ENCODE measurements around the gene ACTN4.

The ACTN4 gene

DNA sequence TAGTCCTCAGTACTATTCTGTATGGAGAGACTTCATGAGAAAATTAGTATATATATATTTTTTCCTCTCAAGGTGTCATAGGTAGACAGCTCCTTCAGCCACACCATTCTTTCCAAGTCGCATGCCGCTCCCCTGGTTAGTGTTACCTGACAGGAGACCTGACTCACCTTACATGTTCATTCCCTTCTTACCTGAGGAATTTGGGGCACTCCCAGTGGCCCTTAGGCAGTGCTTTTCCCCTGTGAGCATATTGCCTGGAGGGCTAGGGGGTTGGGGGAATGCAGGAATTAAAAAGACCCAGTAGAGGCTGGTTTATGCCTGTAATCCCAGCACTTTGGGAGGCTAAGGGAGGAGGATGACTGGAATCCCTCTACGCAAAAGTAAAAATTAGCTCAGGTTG is 9.0 kb upstream of the ACTN4 start:
- FAIRE-seq, result no peak

DNA sequence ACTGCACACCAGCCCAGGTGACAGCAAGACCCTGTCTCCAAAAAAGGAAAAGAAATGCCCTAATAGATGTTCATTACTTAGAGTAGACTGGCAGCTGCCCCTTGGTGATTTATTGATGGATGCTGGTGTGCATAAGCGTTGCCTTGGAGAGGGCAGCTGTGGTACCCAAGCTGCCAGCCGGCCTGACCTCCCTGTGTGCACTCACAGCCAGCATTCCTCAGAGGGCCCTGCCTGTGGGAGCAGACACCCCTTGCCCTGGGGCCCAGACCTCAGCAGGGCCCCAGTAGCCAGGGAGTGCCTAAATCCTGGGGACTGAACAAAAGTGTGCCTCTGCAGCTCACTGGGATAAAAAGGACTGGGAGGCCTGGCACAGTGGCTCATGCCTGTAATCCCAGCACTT is 7.8 kb upstream of the ACTN4 start:
- FAIRE-seq, result no peak

DNA sequence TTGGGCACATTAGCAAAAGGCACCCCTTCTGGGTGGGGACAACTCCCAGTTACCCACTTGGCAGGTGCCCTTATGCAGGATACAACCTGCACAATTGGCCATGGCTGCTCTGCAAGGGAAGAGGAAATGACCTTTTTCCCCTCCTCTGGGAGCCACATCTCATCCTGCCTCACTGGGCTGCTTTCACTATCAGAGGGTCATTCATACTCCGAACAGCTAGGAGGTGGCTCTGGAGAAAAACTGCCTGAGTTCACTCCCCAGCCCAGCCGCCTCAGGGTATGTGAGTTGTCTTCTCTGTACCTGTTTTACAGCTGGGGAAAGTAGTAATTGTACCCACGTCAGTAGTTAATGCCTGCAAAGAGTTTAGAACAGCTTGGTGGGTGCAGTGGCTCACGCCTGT is 7.1 kb upstream of the ACTN4 start:
- no peak for FAIRE-seq

DNA sequence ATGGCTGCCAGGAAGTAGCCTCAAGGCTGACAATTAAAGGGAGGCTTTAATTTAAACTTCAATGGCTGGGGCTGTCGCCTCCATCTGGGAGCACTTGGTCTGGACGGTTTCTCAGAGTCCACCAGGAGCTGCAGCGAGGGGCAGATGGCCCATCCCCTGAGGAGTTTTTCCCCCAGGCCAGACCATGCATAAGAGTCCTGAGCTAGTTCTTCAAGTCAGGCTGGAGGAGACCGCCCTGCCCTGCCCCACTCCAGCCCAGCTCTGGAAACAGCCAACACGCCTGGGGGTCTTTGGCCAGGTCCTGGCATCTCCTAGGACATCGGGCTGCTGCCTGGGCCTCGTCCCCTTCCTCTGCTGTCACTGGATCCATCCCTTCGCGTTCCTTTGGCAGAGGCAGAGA is 5.3 kb upstream of the ACTN4 start:
- no peak for FAIRE-seq

DNA sequence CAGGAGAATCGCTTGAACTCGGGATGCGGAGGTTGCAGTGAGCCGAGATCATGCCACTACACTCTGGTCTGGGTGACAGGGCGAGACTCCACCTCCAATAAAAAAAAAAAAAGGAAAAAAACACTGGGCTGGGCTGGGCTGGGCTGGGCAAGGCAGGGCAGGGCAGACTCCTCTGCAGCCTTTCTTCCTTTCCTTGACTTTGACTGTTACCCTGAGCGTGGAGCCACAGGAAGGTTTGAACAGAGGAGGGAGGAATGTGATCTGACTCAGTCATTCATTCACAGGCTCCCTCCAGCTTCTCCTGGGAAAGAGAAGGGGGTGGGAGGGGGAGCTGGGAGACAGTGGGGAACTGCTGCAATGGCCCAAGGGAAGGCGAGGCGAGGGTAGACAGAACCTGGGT is 2.7 kb upstream of the ACTN4 start:
- FAIRE-seq, result no peak

DNA sequence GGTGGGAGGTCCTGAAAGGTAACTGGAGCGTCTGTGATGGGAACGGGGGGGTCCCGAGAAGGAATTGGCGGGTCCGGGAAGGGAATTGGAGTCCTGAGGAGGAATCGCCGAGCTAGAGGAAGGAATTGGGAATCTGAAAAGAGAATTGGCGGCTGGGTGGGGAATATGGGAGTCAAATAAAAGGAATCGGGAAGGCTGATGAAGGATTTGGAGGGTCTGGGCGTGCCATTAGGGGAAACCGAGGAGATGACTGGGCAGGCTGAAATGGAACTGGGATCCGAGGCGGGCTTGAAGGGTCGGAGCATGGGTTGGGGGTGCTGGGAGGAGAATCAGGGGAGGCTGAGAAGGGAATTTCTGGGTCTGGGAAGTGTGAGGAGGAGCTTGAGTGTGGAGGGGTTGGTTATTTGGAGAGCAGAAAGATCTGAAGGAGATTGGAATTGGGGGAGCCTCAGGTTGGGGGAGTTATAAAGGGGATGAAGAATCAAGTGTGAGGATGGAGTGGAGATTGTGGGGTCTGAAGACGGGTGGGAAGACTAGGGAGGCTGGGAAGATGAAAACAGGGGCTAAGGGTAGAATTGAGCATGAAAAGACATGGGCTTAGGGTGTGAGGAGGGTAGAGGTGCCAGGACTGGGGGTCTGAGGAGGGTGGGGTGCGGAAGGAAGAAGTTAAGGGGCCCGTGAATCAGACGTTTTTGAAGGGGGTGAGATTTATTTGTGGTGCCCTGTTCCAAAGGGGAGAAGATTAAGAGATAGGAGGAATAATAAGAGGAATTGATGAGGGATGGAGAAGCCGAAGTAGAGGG is 718 bp downstream of the ACTN4 start:
- no peak for FAIRE-seq

DNA sequence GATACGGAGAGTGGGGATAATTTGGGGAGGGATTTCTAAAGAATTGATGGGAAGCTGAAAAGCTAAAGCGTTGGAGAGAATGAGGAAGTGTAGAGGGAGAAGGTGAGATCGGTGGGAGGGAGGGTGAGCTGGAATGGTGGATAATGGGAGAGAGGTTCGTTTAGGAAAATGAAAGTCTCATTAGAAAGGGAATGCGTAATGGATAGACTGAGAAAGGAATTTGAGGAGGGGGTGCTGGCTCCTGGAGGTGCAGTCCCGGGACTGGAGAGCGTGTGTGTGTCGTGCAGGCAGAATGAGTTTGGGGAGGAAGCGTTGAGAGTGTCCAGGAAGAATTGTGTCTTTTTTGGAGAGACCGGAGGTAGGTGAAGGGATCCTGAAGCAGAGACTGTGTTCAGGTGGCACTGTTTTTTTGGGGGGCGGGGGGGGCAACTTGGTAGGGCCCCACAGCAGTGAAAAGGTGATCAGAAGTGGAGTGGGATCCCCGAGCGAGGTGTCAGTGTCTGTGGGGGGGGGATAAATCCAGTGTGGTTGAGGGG is 1.4 kb downstream of the ACTN4 start:
- FAIRE-seq, result no peak

DNA sequence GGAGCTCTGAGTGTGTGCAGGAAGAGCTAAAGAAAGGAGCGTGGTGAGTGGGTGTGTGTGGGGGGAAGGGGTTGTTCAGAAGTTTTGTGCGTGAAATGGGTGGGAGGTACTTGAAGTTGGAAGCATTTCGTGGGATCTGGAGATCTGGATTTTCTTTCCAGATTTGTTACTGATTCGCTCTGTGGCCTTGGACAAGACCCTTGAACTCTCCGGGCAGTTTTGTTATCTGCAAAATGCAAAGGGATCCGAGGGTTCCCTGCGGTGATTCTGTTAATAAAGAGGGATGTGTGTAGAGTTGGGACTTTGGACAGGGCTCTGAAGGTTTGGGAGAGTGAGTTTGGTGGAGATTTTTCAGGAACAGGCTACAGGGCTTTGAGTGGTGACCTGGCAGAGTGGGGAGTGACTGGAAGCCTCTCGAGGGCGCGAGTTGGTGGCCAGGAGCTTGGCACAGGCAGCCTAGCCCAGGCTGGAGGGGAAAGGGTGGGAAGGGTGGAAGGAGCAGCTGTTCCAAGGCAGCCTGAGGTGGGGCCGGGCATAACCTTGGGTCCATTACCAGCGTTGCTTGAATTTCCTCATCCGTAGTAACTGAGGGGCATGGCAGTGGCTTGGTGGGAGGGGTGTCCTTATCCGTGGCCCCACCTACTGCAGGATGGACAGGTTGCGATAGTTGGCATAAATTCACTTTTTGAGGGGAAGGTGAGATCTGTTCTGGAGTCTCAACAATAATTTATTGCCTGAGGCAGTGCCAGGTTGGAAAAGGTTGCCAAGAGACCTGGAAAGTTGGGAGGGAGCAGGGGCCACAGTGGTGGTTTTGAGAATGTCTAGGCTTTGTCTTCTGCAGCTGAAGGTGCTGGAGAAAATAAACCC is 2.1 kb downstream of the ACTN4 start:
- peak; percentile 72 for FAIRE-seq

DNA sequence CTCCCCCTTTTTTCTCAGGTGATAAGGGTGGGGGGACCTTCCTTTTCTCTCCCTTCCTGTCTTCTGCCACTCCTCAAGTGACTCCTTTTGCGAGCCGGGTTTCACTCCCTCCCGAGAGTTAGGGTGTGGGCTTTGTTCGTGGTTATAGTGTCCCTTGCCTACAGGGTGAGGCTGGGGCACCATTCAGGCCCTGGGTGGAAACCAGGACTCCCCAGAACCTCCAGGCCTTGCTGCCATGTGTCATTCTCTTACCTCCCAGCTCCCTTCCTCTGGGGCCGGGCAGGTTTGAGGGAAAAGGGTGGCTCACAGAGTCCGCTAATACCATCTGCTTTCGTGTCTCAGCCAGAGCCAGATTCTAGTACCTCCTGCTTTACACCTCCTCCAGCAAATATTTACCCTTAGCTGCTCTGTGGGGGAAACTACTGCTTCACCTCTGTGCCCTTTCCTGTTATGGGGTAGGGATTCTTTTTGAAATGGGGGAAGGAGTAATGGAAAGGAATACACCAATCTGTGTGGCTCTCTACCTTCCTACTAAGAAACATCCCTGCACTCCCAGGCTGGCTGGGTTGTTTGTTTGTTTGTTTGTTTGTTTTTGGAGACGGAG is 2.8 kb downstream of the ACTN4 start:
- no peak for FAIRE-seq

DNA sequence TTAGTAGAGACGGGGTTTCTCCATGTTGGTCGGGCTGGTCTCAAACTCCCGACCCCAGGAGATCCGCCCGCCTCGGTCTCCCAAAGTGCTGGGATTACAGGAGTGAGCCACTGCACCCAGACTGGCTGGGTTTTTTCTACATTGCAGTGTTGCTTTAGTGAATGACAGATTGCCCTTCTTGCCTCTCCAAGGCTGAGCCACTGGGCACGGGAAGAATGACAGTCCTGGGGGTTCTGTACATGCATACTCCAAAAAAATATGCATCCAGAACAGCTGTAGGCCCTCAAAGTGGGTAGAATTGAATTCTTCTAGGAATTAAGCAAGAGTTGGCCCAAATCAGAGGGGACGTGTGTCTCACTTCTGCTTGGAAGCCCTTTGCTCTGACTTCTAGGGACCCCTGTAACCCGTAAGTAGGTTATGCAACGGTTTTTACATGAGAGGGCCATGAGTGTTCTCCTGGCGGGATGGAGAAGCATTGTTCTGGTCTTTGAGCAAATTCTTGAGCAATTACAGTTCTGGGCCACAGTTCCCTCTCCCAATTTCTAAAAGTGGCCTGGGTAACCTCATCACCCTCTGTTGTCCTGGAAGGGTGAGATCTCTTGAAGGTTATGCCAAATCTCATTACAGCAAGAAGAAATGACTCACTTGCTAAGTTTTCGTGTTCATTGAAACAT is 3.6 kb downstream of the ACTN4 start:
- FAIRE-seq, result no peak

DNA sequence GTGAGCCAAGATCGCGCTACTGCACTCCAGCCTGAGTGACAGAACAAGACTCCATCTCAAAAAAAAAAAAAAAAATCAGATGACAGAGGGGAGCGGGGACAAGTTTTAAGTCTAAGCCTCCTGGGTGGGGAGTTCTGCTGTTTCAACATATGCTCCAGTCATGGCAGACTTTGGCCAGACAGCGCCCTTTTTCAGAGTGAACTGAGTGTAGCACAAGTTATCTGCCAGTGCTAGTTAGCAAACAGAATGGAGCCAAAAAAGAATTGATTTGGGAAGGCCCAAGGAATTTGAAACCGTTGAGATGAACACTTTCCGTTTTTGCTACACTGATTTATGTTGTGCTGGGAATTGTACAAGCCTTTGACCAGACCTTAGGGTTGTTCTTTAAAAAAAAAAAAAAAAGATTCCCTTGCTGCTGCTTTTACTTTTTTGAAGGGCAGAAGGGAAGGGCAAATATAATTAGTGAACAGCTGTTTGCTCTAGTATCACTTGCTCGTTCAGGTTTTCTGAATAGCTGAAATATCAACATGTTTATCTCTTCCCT is 5.7 kb downstream of the ACTN4 start:
- peak; percentile 78 for FAIRE-seq

DNA sequence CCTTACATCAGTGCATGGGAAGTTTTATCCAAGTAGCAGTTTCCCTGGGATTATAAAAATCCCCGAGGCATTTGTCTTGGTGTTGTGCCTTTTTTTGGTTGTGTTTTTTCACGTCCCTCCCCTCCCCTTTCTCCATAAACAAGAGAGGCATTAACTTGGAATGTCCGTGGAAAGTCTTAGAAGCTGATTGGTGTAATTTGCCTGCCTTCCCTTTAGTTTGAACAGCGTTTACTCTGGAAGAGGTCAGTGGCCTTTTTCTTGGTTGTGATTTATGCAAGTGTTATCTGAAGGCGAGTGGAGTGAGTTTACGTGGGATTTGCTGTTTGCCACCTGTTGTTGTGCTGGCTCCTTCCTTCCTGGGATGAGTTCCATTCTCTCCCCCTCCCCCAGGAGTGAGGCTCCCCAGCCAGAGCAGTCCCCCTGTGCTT is 7.2 kb downstream of the ACTN4 start:
- FAIRE-seq, result peak; percentile 41

DNA sequence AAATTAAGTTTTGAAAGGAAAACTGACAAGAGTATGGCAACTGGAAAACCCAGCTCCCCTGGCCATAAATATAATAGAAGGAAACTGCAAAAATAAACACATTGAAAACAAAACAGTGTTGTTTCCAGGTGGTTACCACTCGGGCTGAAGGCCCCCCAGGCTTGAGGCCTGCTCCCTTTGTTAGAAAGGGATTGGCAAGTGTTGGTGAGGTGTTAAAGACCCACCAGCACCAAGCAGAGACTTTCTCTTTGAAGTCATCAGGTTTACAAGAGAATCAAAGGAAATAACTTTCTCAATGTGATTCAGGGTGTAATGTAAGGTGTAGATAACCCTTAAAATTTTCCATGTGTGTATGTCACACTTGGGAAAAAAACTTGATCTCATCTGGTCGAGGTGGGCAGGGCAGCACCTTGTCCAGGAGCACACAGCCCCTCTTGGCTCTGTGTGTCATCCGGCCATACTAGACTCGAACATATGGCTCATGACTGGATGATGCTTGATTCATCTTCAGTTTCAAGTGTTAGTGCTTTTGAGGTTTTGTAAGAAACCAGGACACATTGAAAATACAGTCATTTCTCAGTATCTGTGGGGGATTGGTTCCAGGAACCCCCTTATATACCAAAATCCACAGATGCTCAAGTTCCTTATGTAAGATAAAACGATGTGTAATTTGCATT is 7.8 kb downstream of the ACTN4 start:
- no peak for FAIRE-seq

DNA sequence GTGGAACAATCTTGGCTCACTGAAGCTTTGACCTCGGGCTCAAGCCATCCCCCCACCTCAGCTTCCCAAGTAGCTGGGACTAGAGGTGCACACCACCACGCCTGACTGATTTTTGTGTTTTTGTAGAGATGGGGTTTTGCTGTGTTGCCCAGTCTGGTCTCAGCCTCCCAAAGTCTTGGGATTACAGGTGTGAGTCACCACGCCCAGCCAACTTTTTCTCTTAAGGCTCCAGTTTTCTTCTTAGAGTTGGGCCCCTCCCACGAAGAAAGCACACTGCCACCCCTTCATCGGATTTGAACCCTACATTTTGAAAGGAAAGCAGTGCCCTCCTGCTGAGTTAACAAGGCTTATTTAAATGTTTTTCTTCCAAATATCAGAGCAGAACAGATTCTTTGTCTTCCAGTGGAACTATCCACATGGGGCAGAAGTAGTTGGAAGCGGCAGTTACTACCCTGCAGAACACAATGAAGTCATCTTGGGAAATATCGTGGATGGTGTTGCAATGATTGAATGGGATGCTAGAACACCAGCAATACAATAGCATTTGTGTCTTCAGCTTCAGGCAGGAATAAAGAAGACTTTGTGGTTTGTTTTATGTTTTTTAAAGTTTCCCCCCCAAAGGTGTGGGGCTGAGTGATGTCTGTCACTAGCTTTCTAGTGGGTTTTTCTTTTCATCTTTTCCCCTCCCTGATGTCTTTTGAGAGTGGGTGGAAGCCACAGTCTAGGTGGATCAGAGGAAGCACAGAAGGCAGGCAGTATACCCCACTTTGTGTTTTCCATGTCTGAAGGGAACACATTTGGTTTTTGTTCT is 8.9 kb downstream of the ACTN4 start:
- peak; percentile 98 for FAIRE-seq

DNA sequence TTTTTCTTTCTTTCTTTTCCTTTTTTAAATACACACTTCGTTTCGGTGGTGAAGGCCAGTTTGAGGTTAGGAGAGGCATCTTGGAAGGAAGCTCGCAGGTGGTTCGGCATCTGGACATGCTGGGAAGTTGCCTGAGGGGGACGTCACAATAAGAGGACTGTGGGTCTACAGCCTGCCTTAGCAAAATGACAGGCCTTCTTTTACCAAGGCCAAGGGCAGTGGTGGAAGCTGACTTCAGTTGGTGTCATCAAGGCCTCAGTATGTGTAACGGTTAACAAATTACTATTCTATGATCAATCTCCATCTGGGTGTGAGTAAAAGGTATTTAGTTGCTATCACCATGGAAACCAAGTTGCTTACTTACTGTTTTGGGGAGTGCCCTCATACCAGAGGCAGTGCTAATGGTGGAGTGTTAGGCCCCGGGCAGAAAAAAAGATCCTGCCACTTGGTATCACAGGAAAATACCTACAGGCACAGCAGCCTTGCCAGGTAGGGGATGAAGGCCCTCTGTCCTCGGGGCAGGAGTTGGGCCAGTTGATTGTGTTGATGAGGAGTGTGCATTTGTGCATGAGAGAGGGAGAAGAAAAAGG is 10.3 kb downstream of the ACTN4 start:
- peak; percentile 88 for FAIRE-seq

DNA sequence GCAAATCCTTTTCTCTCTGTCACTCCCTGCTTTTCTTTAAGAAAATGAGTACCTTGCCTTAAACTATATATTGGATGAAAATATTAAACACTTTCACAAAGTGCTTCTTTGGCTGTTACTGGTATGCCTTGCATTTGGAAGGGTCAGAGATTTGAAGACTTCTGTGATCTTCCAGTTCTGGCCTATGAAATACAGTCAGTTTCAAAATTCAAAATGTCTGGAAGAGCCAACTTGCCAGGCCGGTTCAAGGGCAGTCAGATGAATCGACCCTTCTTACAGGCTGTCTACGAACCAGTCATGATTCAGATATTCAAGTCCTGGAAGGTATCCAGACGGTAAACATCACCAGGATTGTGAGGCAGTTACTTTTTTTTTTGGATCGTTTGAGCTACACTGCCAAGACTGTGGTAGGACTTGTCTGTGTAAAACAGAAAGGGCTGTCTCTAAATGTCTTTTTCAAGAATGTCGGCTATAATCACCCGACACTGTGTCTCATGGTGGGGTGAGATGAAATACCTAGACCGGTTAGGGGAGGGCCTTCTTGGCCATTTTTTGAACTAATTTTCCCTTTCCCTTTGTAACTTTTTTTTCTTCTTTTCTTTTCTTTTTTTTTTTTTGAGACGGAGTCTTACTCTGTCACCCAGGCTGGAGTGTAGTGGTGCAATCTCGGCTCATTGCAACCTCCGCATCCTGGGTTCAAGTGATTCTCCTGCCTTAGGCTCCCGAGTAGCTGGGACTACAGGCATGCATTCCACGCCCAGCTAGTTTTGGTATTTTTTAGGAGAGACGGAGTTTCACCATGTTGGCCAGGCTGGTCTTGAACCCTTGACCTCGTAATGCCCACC is 11.2 kb downstream of the ACTN4 start:
- peak; percentile 99 for FAIRE-seq

DNA sequence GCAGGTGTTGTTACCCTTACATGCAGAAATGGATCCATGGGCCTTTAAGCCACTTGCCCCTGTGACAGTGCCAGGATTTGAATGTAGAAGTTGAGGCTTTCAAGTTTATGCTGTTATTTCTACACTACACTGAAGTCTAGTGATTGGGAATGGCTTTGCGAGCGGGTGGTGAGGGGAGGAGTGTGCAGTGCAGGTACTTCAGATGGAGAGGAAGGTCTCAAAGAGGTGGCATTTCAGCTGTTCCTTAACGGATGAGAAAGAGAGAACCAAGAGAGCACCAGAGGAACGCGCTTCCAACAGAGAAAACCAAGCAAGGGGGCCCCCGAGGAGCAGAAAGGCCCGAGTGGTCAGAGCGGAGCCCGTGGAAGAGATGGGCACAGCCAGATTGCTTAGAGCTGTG is 13.3 kb downstream of the ACTN4 start:
- no peak for FAIRE-seq

DNA sequence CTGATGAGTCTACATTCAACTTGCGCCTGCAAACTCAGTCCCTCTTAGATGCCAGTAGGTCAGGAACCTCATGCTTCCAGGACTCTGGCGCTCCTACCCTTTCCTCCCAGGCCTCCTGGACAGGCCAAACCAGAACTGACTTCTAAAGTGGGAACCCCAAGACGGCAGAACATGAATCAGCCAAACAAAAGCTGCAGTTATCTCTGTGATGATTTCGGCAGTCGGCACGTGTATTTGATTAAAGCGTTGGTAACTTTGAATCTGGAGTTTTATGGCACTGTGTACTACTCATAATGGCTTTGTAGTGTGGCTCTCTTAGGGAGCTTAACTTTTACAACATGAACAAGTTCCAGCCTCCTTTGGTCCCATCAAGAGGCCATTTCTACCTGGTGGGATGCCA is 13.7 kb downstream of the ACTN4 start:
- FAIRE-seq, result no peak

DNA sequence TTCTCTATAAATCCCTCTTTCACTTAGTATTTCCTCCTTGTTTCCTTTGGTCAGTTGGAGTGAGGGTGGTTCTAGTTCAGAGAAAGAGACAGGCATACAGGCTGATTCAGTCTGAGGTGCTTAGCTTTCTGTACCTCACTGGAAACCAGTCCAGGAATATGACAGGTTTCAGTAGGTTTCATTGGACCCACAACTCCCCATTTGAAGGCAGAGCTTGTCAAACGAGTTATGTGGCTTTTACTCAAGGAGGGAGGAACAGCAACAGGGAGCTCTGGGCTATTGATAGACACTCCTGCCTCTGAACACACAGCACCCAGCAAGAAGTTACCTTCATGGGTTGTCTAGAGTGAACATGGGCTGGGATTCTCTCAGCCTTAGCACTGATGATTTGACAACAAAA is 14.5 kb downstream of the ACTN4 start:
- no peak for FAIRE-seq

Measured in A204.1 (cell line).